WI38 (cell line): Measurements from ENCODE around the gene HEATR5A.
"Not testable (repeated sequence)": the region's sequence is repeated elsewhere in the genome, so short reads cannot be mapped to it uniquely, and the experiment has no call there.

ENCODE experiments used
- H3K4me3 ChIP-seq: 2 replicates; pipeline ENCODE4 v1.5.1; 2011; ENCODE audit warnings: low read depth, mild to moderate bottlenecking, control low read depth, low read length
- CTCF ChIP-seq: IDR thresholded peaks from 2 replicates; pipeline ENCODE4 v1.5.1; 2012; ENCODE audit warnings: low read depth, mild to moderate bottlenecking, control low read depth, low read length

Gene HEATR5A

GRCh38 chr14:31362746-31363145 is 57.6 kb downstream of the HEATR5A start:
- TF ChIP-seq CTCF: no peak
- no peak overlapping the region for H3K4me3 ChIP-seq

GRCh38 chr14:31361761-31362160 is 58.6 kb downstream of the HEATR5A start:
- H3K4me3 ChIP-seq: not testable (repeated sequence)

GRCh38 chr14:31360919-31361662 is 59.3 kb downstream of the HEATR5A start:
- H3K4me3 ChIP-seq: no peak overlapping the region
- no peak for TF ChIP-seq CTCF

GRCh38 chr14:31357279-31357678 is 63.1 kb downstream of the HEATR5A start:
- H3K4me3 ChIP-seq: no peak overlapping the region
- no peak for TF ChIP-seq CTCF

- H3K4me3 ChIP-seq: no peak overlapping the region
- no peak for TF ChIP-seq CTCF
Measured at GRCh38 chr14:31346097-31346496, 74.3 kb downstream of the HEATR5A start.

- H3K4me3 ChIP-seq: no peak overlapping the region
- TF ChIP-seq CTCF: no peak
Measured at GRCh38 chr14:31341280-31341679, 79.1 kb downstream of the HEATR5A start.

GRCh38 chr14:31340297-31341063 is 79.9 kb downstream of the HEATR5A start:
- H3K4me3 ChIP-seq: no peak overlapping the region
- no peak for TF ChIP-seq CTCF
